DND-41 (cell line): ENCODE data around the gene FRS3.

Experiments used
- EZH2 ChIP-seq: IDR thresholded peaks from 3 replicates; pipeline ENCODE4 v1.6.1; 2012; ENCODE audit warnings: borderline replicate concordance, low read depth, mild to moderate bottlenecking, moderate library complexity, low read length, inconsistent platforms; ENCODE audit not compliant: severe bottlenecking
- TF ChIP-seq, protein P1 (sequence below): IDR thresholded peaks from 2 replicates; pipeline ENCODE4 v1.5.1; 2012; ENCODE audit warnings: borderline replicate concordance, low read length, moderate library complexity, mild to moderate bottlenecking; ENCODE audit not compliant: poor library complexity, severe bottlenecking; ENCODE audit errors: extremely low read depth

GRCh38 chr6:41755895-41756294 is 23.8 kb downstream of the FRS3 start:
- TF ChIP-seq, protein P1, sequence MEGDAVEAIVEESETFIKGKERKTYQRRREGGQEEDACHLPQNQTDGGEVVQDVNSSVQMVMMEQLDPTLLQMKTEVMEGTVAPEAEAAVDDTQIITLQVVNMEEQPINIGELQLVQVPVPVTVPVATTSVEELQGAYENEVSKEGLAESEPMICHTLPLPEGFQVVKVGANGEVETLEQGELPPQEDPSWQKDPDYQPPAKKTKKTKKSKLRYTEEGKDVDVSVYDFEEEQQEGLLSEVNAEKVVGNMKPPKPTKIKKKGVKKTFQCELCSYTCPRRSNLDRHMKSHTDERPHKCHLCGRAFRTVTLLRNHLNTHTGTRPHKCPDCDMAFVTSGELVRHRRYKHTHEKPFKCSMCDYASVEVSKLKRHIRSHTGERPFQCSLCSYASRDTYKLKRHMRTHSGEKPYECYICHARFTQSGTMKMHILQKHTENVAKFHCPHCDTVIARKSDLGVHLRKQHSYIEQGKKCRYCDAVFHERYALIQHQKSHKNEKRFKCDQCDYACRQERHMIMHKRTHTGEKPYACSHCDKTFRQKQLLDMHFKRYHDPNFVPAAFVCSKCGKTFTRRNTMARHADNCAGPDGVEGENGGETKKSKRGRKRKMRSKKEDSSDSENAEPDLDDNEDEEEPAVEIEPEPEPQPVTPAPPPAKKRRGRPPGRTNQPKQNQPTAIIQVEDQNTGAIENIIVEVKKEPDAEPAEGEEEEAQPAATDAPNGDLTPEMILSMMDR = no peak
- TF ChIP-seq EZH2 = no peak
